WTC11 (cell line): ENCODE measurements around the gene SREBF2. TPM values are rescaled to one million over a fixed set of nuclear protein-coding genes. Genes with fewer than 3 reads are reported as not detected.

Experiments
- ATAC-seq: fragments of 200-7000 bp; cut with Tn5 transposase; 2 replicates; pipeline ENCODE4 v1.10.0; 2021; ENCODE audit warnings: mild to moderate bottlenecking, moderate library complexity
- CTCF ChIA-PET: fragments of 300-600 bp; sonication (Branson Sonifier 250); formaldehyde crosslinking; loops from one replicate; lab custom pipeline; 2021; ENCODE audit warnings: antibody characterized with exemption; lab: Charles Lee
- POLR2A ChIA-PET: fragments of 350-600 bp; sonication (Branson Sonifier 250); formaldehyde crosslinking; loops from one replicate; lab custom pipeline; 2021; ENCODE audit warnings: antibody characterized with exemption; lab: Charles Lee
- DNase-seq: peaks from one replicate; pipeline ENCODE4 v3.0.0; 2021; ENCODE audit warnings: low spot score
- H3K27ac Mint-ChIP-seq: 2 replicates; pipeline ENCODE4 v1.8.0; 2021; ENCODE audit warnings: mixed read lengths
- H3K27me3 Mint-ChIP-seq: 2 replicates; pipeline ENCODE4 v1.8.0; 2021; ENCODE audit warnings: low read depth, mild to moderate bottlenecking, moderate library complexity, mixed read lengths
- H3K36me3 Mint-ChIP-seq: 2 replicates; pipeline ENCODE4 v1.8.0; 2021; ENCODE audit warnings: mixed read lengths
- H3K4me1 Mint-ChIP-seq: 2 replicates; pipeline ENCODE4 v1.8.0; 2022; ENCODE audit warnings: mixed read lengths
- H3K4me3 Mint-ChIP-seq: 2 replicates; pipeline ENCODE4 v1.8.0; 2021; ENCODE audit warnings: mild to moderate bottlenecking, moderate library complexity, mixed read lengths
- H3K9me3 Mint-ChIP-seq: 2 replicates; pipeline ENCODE4 v1.8.0; 2021; ENCODE audit warnings: mixed read lengths
- CREB1 ChIP-seq: sonication (generic); formaldehyde crosslinking; IDR thresholded peaks from 2 replicates; pipeline ENCODE4 v1.8.0; 2023; ENCODE audit warnings: mild to moderate bottlenecking, missing genetic modification reagents
- FOXK1 ChIP-seq: sonication (generic); formaldehyde crosslinking; IDR thresholded peaks from 2 replicates; pipeline ENCODE4 v1.8.0; 2022; ENCODE audit warnings: mild to moderate bottlenecking, moderate library complexity, missing genetic modification reagents
- FOXP4 ChIP-seq: sonication (generic); formaldehyde crosslinking; IDR thresholded peaks from 2 replicates; pipeline ENCODE4 v1.8.0; 2022; ENCODE audit warnings: mild to moderate bottlenecking, missing genetic modification reagents
- JAZF1 ChIP-seq: fragments of 250-450 bp; sonication (Bioruptor Pico); IDR thresholded peaks from 2 replicates; pipeline ENCODE4 v1.9.0; 2021; ENCODE audit warnings: moderate library complexity, mild to moderate bottlenecking, inconsistent platforms
- MAX ChIP-seq: sonication (generic); formaldehyde crosslinking; IDR thresholded peaks from 2 replicates; pipeline ENCODE4 v1.8.0; 2022; ENCODE audit warnings: mild to moderate bottlenecking, missing genetic modification reagents
- NR3C1 ChIP-seq: sonication (generic); formaldehyde crosslinking; conservative IDR thresholded peaks from 2 replicates; pipeline ENCODE4 v1.8.1; 2023; ENCODE audit warnings: low read depth, mild to moderate bottlenecking, missing genetic modification reagents
- RORB ChIP-seq: fragments of 250-450 bp; sonication (Bioruptor Pico); IDR thresholded peaks from 2 replicates; pipeline ENCODE4 v1.9.0; 2021; ENCODE audit warnings: mild to moderate bottlenecking
- SOX15 ChIP-seq: fragments of 250-450 bp; sonication (Bioruptor Pico); IDR thresholded peaks from 2 replicates; pipeline ENCODE4 v1.9.0; 2021; ENCODE audit warnings: mild to moderate bottlenecking
- ZNF219 ChIP-seq: sonication (generic); formaldehyde crosslinking; IDR thresholded peaks from 2 replicates; pipeline ENCODE4 v1.8.0; 2023; ENCODE audit warnings: missing genetic modification reagents, mild to moderate bottlenecking, borderline replicate concordance
- ZNF423 ChIP-seq: fragments of 250-450 bp; sonication (Bioruptor Pico); IDR thresholded peaks from 2 replicates; pipeline ENCODE4 v2.1.2; 2022; ENCODE audit warnings: mild to moderate bottlenecking, moderate library complexity
- total RNA-seq: library from RNA; stranded (reverse); gene quantifications from 3 replicates; pipeline ENCODE4 v1.2.3, GENCODE V29; 2021
- TF ChIP-seq, protein P1 (sequence below): fragments of 250-450 bp; sonication (Bioruptor Pico); IDR thresholded peaks from 2 replicates; pipeline ENCODE4 v1.9.0; 2021; ENCODE audit warnings: mild to moderate bottlenecking, borderline replicate concordance
- TF ChIP-seq, protein P2 (sequence below): fragments of 250-450 bp; sonication (Bioruptor Pico); IDR thresholded peaks from 2 replicates; pipeline ENCODE4 v1.9.0; 2021; ENCODE audit warnings: moderate library complexity, mild to moderate bottlenecking, inconsistent platforms, borderline replicate concordance
- TF ChIP-seq, protein P3 (sequence below): sonication (generic); formaldehyde crosslinking; IDR thresholded peaks from 2 replicates; pipeline ENCODE4 v1.8.1; 2022; ENCODE audit warnings: low read depth, mild to moderate bottlenecking, moderate library complexity, missing genetic modification reagents, borderline replicate concordance
- TF ChIP-seq, protein P4 (sequence below): fragments of 200-600 bp; IDR thresholded peaks from 2 replicates; pipeline ENCODE4 v1.8.0; 2022; ENCODE audit warnings: antibody characterized with exemption

Gene SREBF2
- total RNA-seq, 1 experiment from 2014 or later = 151 TPM

GRCh38 chr22:41893591-41894375 is 60.9 kb downstream of the SREBF2 start (continued):
- TF ChIP-seq, protein P1, sequence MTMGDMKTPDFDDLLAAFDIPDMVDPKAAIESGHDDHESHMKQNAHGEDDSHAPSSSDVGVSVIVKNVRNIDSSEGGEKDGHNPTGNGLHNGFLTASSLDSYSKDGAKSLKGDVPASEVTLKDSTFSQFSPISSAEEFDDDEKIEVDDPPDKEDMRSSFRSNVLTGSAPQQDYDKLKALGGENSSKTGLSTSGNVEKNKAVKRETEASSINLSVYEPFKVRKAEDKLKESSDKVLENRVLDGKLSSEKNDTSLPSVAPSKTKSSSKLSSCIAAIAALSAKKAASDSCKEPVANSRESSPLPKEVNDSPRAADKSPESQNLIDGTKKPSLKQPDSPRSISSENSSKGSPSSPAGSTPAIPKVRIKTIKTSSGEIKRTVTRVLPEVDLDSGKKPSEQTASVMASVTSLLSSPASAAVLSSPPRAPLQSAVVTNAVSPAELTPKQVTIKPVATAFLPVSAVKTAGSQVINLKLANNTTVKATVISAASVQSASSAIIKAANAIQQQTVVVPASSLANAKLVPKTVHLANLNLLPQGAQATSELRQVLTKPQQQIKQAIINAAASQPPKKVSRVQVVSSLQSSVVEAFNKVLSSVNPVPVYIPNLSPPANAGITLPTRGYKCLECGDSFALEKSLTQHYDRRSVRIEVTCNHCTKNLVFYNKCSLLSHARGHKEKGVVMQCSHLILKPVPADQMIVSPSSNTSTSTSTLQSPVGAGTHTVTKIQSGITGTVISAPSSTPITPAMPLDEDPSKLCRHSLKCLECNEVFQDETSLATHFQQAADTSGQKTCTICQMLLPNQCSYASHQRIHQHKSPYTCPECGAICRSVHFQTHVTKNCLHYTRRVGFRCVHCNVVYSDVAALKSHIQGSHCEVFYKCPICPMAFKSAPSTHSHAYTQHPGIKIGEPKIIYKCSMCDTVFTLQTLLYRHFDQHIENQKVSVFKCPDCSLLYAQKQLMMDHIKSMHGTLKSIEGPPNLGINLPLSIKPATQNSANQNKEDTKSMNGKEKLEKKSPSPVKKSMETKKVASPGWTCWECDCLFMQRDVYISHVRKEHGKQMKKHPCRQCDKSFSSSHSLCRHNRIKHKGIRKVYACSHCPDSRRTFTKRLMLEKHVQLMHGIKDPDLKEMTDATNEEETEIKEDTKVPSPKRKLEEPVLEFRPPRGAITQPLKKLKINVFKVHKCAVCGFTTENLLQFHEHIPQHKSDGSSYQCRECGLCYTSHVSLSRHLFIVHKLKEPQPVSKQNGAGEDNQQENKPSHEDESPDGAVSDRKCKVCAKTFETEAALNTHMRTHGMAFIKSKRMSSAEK (CRISPR knock-in tag) = no peak

DNA sequence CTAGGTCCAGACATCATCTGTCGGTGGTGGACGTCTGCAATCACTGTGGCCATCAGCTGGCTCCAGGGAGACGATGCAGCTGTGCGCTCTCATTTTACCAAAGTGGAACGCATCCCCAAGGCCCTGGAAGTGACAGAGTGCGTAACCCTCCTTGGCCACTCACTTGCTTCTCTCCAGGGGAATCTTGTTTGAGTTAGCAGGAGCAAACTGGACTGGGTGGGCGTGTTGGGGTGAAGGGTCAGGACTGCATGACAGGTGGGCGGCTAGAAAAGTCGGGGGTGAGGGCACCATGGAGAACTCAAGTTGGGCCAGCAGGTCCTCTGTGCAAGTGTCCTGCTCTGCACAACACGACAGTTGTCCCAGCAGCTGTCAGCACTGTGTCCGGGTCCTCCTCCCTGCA is 65.7 kb downstream of the SREBF2 start:
- ATAC-seq (no peak), DNase-seq (no peak)
- peaks cover 61% of the 10 kb centered on the region for H3K36me3 Mint-ChIP-seq
- no peaks in the 10 kb centered on the region for H3K9me3 Mint-ChIP-seq
- no peaks in the 10 kb centered on the region for H3K4me1 Mint-ChIP-seq
- no peaks in the 10 kb centered on the region for H3K27me3 Mint-ChIP-seq
- H3K4me3 Mint-ChIP-seq = no peak overlapping the region
- POLR2A ChIA-PET = interaction anchor here (0.5 kb wide), 1 partner anchor 27 kb away, joined by 3 read pairs; no protein-coding TSS in a partner anchor
- no peak overlapping the region for H3K27ac Mint-ChIP-seq
- CTCF ChIA-PET = no interaction called here
- no peak for TF ChIP-seq FOXP4 (CRISPR knock-in tag)
- TF ChIP-seq JAZF1 (CRISPR knock-in tag) = no peak
- no peak for TF ChIP-seq MAX (CRISPR knock-in tag)
- TF ChIP-seq, protein P2, sequence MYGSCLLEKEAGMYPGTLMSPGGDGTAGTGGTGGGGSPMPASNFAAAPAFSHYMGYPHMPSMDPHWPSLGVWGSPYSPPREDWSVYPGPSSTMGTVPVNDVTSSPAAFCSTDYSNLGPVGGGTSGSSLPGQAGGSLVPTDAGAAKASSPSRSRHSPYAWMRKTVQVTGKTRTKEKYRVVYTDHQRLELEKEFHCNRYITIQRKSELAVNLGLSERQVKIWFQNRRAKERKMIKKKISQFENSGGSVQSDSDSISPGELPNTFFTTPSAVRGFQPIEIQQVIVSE (CRISPR knock-in tag) = no peak
- TF ChIP-seq, protein P3, sequence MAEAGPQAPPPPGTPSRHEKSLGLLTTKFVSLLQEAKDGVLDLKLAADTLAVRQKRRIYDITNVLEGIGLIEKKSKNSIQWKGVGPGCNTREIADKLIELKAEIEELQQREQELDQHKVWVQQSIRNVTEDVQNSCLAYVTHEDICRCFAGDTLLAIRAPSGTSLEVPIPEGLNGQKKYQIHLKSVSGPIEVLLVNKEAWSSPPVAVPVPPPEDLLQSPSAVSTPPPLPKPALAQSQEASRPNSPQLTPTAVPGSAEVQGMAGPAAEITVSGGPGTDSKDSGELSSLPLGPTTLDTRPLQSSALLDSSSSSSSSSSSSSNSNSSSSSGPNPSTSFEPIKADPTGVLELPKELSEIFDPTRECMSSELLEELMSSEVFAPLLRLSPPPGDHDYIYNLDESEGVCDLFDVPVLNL = no peak
- no peak for TF ChIP-seq RORB (CRISPR knock-in tag)
- TF ChIP-seq NR3C1 (CRISPR knock-in tag) = no peak
- TF ChIP-seq SOX15 (CRISPR knock-in tag) = no peak
- TF ChIP-seq FOXK1 (CRISPR knock-in tag) = no peak
- no peak for TF ChIP-seq ZNF423 (CRISPR knock-in tag)
- no peak for TF ChIP-seq ZNF219 (CRISPR knock-in tag)
- TF ChIP-seq CREB1 = no peak
- TF ChIP-seq, protein P4, sequence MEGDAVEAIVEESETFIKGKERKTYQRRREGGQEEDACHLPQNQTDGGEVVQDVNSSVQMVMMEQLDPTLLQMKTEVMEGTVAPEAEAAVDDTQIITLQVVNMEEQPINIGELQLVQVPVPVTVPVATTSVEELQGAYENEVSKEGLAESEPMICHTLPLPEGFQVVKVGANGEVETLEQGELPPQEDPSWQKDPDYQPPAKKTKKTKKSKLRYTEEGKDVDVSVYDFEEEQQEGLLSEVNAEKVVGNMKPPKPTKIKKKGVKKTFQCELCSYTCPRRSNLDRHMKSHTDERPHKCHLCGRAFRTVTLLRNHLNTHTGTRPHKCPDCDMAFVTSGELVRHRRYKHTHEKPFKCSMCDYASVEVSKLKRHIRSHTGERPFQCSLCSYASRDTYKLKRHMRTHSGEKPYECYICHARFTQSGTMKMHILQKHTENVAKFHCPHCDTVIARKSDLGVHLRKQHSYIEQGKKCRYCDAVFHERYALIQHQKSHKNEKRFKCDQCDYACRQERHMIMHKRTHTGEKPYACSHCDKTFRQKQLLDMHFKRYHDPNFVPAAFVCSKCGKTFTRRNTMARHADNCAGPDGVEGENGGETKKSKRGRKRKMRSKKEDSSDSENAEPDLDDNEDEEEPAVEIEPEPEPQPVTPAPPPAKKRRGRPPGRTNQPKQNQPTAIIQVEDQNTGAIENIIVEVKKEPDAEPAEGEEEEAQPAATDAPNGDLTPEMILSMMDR = no peak
- TF ChIP-seq, all 79 proteins: peak for 0
